Pulmonary artery endothelial cell (primary cell): Measurements from ENCODE around the gene ZNF792. TPM values are rescaled to one million over a fixed set of nuclear protein-coding genes. Genes with fewer than 3 reads are reported as not detected.
"Not testable (repeated sequence)": the region's sequence is repeated elsewhere in the genome, so short reads cannot be mapped to it uniquely, and the experiment has no call there.

ENCODE experiments used
- DNase-seq: peaks from one replicate; pipeline ENCODE4 v3.0.0-alpha.2; 2011; ENCODE audit warnings: low read depth, low spot score
- total RNA-seq: library from RNA; depleted of rRNA; stranded (reverse); fragments of >200 nt; gene quantifications from 2 replicates; pipeline ENCODE4 v1.2.3, GENCODE V29; 2014

ZNF792 gene
- total RNA-seq, 1 donor from 2014 or later = 30.8 TPM

DNA sequence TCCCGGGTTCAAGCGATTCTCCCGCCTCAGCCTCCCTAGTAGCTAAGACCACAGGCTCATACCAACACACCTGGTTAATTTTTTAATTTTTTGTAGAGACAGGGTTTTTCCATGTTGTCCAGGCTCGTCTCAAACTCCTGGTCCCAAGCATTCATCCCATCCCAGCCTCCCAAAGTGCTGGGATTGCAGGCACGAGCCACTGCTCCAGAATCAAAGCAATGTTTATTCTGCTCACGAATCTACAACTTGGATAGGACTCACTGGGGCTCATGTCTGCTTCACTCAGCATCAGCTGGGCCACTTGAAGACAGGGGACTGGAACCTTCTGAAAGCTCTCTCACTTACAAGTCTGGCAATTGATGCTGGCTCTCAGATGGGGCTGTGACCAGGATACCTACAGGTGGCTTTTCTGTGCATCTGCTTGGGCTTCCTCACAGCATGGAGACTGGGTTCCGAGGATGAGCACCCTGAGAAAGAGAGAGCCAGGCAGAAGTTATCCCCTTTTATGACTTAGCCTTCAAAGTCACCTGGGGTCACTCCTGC lies 8.2 kb upstream of the ZNF792 start:
- DNase-seq = no peak

DNA sequence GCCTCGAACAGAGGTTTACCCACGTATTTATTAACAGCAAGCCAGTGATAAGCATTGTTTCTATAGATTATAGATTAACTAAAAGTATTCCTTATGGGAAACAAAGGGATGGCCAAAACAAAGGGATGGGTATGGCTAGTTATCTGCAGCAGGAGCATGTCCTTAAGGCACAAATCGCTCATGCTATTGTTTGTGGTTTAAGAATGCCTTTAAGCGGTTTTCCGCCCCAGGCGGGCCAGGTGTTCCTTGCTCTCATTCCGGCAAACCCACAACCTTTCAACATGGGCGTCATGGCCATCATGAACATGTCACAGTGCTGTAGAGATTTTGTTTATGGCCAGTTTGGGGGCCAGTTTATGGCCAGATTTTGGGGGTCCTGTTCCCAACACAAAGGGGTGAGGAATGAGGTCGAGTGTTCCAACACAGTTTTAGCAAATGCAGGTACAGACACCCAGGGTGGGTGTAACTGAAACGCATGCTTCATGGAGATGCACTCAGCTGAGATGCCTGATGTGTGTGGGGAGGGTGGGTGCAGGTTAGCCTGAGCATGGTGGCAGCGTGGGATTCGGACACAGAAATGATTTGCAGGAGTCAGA lies 6.3 kb upstream of the ZNF792 start:
- not testable (repeated sequence) for DNase-seq

DNA sequence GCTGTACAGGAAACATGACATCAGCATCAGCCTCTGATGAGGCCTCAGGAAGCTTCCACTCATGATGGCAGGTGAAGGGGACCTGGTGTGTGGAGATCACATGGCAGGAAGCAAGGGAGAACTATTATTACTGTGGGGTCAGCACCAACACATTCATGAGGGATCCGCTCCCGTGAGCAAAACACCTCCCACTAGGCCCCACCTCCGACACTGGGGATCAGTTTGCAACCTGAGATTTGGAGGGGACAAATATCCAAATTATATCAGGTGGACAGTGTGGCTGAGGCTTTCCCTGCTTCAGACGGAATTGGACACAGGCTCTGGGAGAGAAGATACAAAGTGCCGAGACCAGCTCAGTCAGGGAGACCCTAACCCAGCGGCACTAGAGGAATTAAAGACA lies 5.7 kb upstream of the ZNF792 start:
- no peak for DNase-seq

DNA sequence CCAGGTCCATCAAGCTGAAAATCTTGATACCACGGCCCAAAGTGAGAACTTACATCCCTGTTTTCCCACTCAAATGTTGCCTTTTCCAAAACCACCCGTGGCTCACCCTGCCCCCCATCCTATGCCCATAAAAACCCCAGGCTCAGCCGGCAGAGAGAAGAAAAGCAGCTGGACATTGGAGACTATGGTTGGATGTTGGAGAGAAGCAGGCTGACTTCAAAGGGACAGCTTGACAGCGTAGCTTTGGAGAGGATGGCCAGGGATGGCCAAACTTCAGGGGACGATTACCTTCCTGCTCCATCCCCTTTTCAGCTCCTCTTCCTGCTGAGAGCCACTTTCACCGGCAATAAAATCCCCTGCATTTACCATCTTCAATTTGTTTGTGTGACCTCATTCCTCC lies 3.5 kb upstream of the ZNF792 start:
- no peak for DNase-seq

GRCh38 chr19:34965505-34965904 lies 1.5 kb upstream of the ZNF792 start:
- DNase-seq = not testable (repeated sequence)

DNA sequence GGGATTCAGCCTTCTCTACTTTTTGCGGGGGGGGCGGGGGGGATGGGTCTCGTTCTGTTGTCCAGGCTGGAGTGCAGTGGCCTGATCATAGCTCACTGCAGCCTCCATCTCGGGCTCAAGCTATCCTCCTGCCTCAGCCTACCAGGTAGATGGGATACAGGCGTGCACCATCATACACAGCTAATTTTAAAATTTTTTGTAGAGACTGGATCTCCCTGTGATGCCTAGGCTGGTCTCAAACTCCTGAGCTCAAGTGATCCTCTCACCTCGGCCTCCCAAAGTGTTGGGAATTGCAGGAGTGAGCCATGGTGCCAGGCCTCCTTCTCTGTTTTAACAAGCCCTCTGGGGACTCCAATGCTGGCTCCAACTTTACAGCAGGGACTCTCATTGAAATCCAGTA lies 569 bp upstream of the ZNF792 start:
- DNase-seq = no peak

DNA sequence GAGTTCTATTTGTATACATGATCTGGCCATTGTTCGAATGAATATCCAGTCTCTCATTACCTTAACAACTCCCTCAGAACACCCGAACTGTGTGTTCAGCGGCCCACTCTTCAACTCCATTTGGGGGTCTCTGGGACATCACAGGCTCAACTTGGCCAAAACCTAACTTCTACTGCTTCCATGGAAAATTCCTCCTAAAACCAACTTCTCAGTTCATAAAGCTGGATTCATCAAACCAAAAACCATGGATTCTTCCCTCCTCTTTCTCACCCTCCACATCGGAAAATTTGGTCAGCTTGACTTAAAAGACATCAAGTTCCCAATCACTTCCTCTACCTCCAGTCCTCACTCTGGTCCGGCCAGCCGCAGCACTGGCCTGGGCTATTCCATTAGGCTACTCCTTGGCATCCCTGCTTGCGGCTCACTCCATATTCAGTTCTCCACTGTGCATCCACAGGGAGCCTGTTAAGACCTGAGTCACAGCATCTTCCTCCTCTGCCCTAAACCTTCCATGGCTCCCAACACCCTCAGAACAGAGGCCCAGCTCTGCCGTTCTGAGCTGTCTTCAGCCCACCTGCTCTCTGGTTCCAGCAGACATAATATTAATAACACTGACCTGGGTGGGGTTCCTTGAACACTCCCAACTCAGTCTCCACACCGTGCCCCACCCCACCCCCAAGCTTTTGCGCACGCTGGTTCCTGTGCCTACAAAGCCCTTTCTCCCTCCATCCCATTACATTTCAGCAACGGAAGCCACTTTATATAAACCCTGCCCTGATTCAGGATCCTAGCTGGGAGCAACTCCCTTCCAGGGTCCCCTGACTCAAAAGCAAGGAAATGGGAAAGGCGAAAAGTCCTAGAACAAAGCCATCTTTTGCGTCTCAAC lies 1.1 kb downstream of the ZNF792 start:
- DNase-seq = no peak

DNA sequence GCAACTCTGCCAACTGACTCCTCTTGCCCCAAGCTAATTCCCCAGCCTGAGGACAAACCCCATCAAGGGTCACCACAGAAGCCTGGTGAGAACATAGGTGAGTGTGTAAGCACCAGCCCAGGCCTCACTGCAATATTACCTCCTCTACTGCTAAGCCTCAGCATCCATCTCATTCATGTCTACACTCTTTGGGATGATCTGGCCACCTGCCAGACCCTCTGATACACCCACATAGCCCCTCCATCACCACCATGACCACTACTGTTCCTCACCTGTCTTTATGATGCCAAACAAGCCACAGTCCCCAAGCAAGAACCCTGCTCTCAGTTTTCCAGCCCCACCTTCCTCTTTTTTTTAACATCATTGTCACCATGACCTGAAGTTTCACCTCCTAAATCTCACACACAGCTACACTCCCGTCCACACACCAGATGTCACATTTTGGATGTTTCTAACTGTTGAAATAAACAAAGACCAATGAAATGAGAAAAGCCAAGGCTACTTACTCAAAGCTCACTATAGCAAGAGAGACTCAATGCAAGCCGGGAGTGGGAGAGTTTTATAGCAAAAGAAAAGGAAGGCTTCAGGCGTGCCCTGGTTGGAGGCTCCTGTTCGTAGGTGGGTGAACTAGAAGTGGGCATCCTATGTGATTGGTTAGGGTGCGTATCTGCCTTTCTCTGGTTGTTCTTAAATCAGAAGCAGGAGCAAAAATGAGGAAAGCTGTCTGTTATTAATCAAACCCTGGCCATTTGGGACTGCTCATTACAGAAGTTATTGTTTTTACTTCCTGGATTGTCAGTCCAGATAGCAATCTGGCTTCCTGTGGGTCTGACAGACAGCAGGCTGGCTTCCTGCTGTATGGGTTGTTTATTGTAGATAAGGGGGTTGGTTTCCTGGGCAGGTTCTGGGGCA lies 2.0 kb downstream of the ZNF792 start:
- peak; percentile 96 for DNase-seq

GRCh38 chr19:34960940-34961679 lies 2.9 kb downstream of the ZNF792 start:
- DNase-seq = no peak

DNA sequence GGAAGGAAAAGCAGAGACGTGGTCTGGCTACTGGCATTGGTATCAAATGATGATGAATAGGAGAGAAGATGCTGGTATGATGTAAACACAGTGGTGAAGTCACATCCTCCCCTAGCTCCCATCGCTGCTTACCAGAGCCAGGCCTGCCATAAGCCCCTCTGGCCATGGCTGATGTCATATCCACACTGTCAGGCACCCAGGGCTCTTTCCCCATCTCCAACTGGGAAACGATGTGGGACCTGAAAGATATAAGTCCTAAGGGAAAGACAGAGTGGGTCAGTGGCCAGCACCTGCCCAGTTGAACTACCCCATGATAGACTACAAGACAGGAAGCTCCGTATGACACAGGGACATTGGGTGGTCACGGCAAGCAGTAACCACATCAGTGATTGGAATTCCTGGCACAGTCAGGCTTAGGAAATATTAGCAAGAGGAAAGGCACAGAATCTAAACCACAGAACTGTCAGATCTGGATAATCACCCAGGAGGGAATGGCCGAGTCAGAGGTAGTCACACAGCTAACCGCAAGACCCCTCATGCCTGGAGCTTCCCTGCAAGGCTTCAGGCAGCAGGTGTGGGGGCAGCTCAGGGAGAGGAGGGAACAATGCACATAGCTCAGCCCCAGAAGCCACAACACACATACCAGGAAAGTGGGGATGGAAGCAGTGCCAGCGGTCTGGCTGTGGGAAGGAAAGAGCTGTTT lies 3.8 kb downstream of the ZNF792 start:
- DNase-seq = no peak

DNA sequence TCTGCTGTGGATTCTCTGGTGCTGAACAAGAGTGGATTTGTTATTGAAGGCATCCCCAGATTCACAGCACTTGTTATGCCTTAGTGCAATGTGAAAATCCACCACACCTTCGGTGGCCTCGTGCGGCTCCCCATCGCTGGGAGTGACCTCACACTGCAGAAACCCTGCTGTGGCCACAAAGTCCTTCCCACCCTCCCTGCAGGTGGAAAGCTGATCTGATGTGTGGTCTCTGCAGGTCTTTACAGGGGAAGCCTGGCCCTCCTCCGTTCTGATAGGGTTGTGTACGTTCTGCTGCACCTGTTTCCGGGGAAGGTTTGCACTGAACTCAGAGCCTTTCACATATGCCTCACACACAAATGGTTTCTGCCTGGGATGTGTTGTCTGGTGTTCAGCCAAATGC lies 5.0 kb downstream of the ZNF792 start:
- no peak for DNase-seq

GRCh38 chr19:34957830-34958751 lies 5.9 kb downstream of the ZNF792 start:
- DNase-seq = no peak

GRCh38 chr19:34953092-34953491 lies 10.9 kb downstream of the ZNF792 start:
- DNase-seq = no peak

GRCh38 chr19:34943861-34944573 lies 20.0 kb downstream of the ZNF792 start:
- DNase-seq = no peak

DNA sequence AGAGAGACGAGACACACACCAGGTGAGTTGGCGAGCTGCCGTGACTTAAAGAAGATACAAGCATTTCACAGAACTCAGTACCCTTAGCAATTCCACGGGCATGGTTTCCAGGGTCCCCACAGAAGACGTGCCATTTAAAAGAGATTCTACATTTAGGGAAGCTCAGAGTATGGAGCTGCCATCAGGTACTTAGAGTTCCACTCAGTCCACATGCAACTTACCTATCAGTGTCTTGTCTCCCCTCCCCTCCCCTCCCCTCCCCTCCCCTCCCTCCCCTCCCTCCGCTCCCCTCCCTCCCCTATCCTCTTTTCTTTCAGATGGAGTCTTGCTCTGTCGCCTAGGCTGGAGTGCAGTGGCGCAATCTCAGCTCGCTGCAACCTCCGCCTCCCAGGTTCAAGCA lies 25.1 kb downstream of the ZNF792 start:
- DNase-seq = no peak

- no peak for DNase-seq
Observed at GRCh38 chr19:34936184-34936583, 27.8 kb downstream of the ZNF792 start.

- DNase-seq = no peak
Observed at GRCh38 chr19:34932494-34932893, 31.5 kb downstream of the ZNF792 start.

GRCh38 chr19:34926685-34927375 lies 37.2 kb downstream of the ZNF792 start, which contains the start of gene ZNF30:
ZNF30 (plus strand) TSS chr19:34926903; CDS start chr19:34929948, 3,045 bp downstream.
- DNase-seq = peak; percentile 74
